ENCODE measurements around the gene EPB41L5.

DNA sequence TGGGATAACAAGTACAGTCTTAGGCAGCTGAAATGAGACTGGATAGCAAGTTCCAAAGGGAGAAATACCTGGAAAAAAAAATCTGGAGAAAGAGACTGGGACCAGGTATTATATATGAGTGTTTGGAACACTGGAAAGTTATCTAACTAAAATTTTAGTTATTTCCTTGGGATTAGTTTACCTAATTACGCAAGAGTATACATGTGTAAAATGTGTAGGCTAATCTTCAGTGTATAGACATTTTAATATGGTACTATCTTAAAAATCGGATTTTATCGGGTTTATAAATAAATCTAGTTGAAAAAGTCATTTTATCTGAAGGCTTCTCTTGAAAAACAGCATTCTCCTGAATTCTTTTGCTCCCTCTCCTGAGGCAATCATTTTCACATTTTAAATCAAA lies 3.9 kb downstream of the EPB41L5 start:
- TF ChIP-seq, protein P1, sequence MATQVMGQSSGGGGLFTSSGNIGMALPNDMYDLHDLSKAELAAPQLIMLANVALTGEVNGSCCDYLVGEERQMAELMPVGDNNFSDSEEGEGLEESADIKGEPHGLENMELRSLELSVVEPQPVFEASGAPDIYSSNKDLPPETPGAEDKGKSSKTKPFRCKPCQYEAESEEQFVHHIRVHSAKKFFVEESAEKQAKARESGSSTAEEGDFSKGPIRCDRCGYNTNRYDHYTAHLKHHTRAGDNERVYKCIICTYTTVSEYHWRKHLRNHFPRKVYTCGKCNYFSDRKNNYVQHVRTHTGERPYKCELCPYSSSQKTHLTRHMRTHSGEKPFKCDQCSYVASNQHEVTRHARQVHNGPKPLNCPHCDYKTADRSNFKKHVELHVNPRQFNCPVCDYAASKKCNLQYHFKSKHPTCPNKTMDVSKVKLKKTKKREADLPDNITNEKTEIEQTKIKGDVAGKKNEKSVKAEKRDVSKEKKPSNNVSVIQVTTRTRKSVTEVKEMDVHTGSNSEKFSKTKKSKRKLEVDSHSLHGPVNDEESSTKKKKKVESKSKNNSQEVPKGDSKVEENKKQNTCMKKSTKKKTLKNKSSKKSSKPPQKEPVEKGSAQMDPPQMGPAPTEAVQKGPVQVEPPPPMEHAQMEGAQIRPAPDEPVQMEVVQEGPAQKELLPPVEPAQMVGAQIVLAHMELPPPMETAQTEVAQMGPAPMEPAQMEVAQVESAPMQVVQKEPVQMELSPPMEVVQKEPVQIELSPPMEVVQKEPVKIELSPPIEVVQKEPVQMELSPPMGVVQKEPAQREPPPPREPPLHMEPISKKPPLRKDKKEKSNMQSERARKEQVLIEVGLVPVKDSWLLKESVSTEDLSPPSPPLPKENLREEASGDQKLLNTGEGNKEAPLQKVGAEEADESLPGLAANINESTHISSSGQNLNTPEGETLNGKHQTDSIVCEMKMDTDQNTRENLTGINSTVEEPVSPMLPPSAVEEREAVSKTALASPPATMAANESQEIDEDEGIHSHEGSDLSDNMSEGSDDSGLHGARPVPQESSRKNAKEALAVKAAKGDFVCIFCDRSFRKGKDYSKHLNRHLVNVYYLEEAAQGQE (IDR thresholded peaks at IDR 0.05) = no peak
- TF ChIP-seq, protein P2, sequence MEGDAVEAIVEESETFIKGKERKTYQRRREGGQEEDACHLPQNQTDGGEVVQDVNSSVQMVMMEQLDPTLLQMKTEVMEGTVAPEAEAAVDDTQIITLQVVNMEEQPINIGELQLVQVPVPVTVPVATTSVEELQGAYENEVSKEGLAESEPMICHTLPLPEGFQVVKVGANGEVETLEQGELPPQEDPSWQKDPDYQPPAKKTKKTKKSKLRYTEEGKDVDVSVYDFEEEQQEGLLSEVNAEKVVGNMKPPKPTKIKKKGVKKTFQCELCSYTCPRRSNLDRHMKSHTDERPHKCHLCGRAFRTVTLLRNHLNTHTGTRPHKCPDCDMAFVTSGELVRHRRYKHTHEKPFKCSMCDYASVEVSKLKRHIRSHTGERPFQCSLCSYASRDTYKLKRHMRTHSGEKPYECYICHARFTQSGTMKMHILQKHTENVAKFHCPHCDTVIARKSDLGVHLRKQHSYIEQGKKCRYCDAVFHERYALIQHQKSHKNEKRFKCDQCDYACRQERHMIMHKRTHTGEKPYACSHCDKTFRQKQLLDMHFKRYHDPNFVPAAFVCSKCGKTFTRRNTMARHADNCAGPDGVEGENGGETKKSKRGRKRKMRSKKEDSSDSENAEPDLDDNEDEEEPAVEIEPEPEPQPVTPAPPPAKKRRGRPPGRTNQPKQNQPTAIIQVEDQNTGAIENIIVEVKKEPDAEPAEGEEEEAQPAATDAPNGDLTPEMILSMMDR (IDR thresholded peaks at IDR 0.05; ENCODE audit: low read depth, low read length, missing input control) = no peak
- TF ChIP-seq JUND (IDR thresholded peaks at IDR 0.05) = no peak
- TF ChIP-seq, protein P3, sequence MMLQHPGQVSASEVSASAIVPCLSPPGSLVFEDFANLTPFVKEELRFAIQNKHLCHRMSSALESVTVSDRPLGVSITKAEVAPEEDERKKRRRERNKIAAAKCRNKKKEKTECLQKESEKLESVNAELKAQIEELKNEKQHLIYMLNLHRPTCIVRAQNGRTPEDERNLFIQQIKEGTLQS (IDR thresholded peaks at IDR 0.05) = no peak
- TF ChIP-seq SP1 (IDR thresholded peaks at IDR 0.05) = no peak
- no peak for TF ChIP-seq TAF1 (conservative IDR thresholded peaks at IDR 0.05)
- no peak for TF ChIP-seq HNF4G (IDR thresholded peaks at IDR 0.05)
- TF ChIP-seq MAX (IDR thresholded peaks at IDR 0.05) = no peak
- TF ChIP-seq YY1 (IDR thresholded peaks at IDR 0.05) = no peak
- TF ChIP-seq RAD21 (IDR thresholded peaks at IDR 0.05) = no peak
- no peak for TF ChIP-seq GABPA (IDR thresholded peaks at IDR 0.05 in 1 of 2, conservative IDR thresholded peaks at IDR 0.05 in 1 of 2)
- TF ChIP-seq EGR1 (IDR thresholded peaks at IDR 0.05; ENCODE audit: low read depth in 2 of 2) = no peak
- TF ChIP-seq ZBTB33 (IDR thresholded peaks at IDR 0.05) = no peak

Data from liver (tissue), 3 donors.